Tibial nerve (tissue), 4 donors: ENCODE data around the gene CALHM4. TPM values are rescaled to one million over a fixed set of nuclear protein-coding genes. Genes with fewer than 3 reads are reported as not detected.
A peak's percentile ranks its signal among the peaks of the same experiment; 100 is the strongest.

Experiments used
- DNase-seq, 2 donors: peaks; one replicate each; pipeline ENCODE4 v3.0.0-alpha.2; 2019; ENCODE audit warnings: low spot score in 2 of 2
- H3K27ac ChIP-seq, 4 donors: fragments of 200-600 bp; sonication (generic) in 3 of 4; one replicate each; pipeline ENCODE4 v1.5.1; 2017 to 2019; ENCODE audit warnings: mild to moderate bottlenecking in 1 of 4
- H3K27me3 ChIP-seq, 2 donors: fragments of 200-600 bp; sonication (generic) in 1 of 2; one replicate each; pipeline versions ENCODE4 v1.5.1 to v1.6.0; 2017 to 2019
- H3K36me3 ChIP-seq, 3 donors: fragments of 200-600 bp; sonication (generic); one replicate each; pipeline ENCODE4 v1.5.1; 2018 to 2019
- H3K4me1 ChIP-seq, 4 donors: fragments of 200-600 bp; sonication (generic) in 3 of 4; one replicate each; pipeline ENCODE4 v1.5.1; 2017 to 2019
- H3K4me3 ChIP-seq, 4 donors: fragments of 200-600 bp; sonication (generic) in 3 of 4; one replicate each; pipeline ENCODE4 v1.5.1; 2017 to 2019; ENCODE audit warnings: mild to moderate bottlenecking in 1 of 4, moderate library complexity in 1 of 4
- H3K9me3 ChIP-seq, 4 donors: fragments of 200-600 bp; sonication (generic) in 3 of 4; one replicate each; pipeline ENCODE4 v1.5.1; 2017 to 2019
- CTCF ChIP-seq, 5 experiments: fragments of 200-600 bp in 3 of 5; fragments of 450-650 bp in 2 of 5; sonication (generic) in 3 of 5; IDR thresholded peaks; one replicate each; pipeline ENCODE4 v1.5.1; 2016 to 2019; ENCODE audit warnings: antibody characterized with exemption in 5 of 5, mild to moderate bottlenecking in 3 of 5, moderate library complexity in 2 of 5
- EP300 ChIP-seq, 2 donors: sonication (generic); formaldehyde crosslinking; IDR thresholded peaks; one replicate each; pipeline ENCODE4 v1.6.1; 2017; ENCODE audit warnings: antibody characterized with exemption in 2 of 2, mild to moderate bottlenecking in 1 of 2
- POLR2A ChIP-seq, 2 donors: fragments of 450-650 bp; IDR thresholded peaks; one replicate each; pipeline ENCODE4 v1.6.1; 2017; ENCODE audit warnings: antibody characterized with exemption in 2 of 2, mild to moderate bottlenecking in 2 of 2, moderate library complexity in 2 of 2
- whole genome bisulfite sequencing, 2 donors: methylation state at CpG; one replicate each; pipeline ENCODE4 v1.1.5; 2018; 5-methylcytosine and 5-hydroxymethylcytosine counted together
- total RNA-seq, 4 donors: library from RNA; depleted of rRNA; stranded (reverse); fragments of >200 nt; gene quantifications; one replicate each; pipeline ENCODE4 v1.1.0, GENCODE V29; 2016

Gene CALHM4
- under 1 TPM in 1 of 4 donors, not detected in 3; 0.42 TPM for total RNA-seq

- H3K27me3 ChIP-seq: no peaks in the 10 kb centered on the region
- no peaks in the 10 kb centered on the region for H3K9me3 ChIP-seq
Measured at GRCh38 chr6:116553451-116553850, at the start of gene CALHM4. Gene CALHM4, plus strand, starts transcription at chr6:116553751. Its CDS starts 43 bp downstream, at chr6:116553794.

GRCh38 chr6:116507324-116507723 is 46.2 kb upstream of the CALHM4 start:
- 49 to 53% methylated on average over 3 of the region's 3 CpGs for WGBS, 2 donors
- TF ChIP-seq CTCF (IDR thresholded peaks at IDR 0.05) (no peak), EP300 (IDR thresholded peaks at IDR 0.05) (no peak), POLR2A (IDR thresholded peaks at IDR 0.05) (no peak)
- H3K27ac ChIP-seq: no peak overlapping the region
- H3K9me3 ChIP-seq: peaks cover 0 to 3% (median 0%) of the 10 kb centered on the region in 4 donors
- no peak for DNase-seq
- peaks cover 0 to 4% (median 0%) of the 10 kb centered on the region in 4 donors for H3K4me1 ChIP-seq
- no peaks in the 10 kb centered on the region for H3K27me3 ChIP-seq
- H3K4me3 ChIP-seq: no peak overlapping the region
- H3K36me3 ChIP-seq: no peaks in the 10 kb centered on the region

More at GRCh38 chr6:116553451-116553850, at the start of gene CALHM4:
- no peak for TF ChIP-seq POLR2A (IDR thresholded peaks at IDR 0.05)
- no peak for TF ChIP-seq EP300 (IDR thresholded peaks at IDR 0.05)
- TF ChIP-seq CTCF (IDR thresholded peaks at IDR 0.05): no peak
- no peak within 1 kb of the TSS for H3K27ac ChIP-seq
- H3K4me1 ChIP-seq: no peaks in the 10 kb centered on the region
- no peak within 1 kb of the TSS for H3K4me3 ChIP-seq
- no peak for DNase-seq
- no peaks in the 10 kb centered on the region for H3K36me3 ChIP-seq

GRCh38 chr6:116508527-116508926 is 45.0 kb upstream of the CALHM4 start:
- TF ChIP-seq POLR2A (IDR thresholded peaks at IDR 0.05) (no peak), EP300 (IDR thresholded peaks at IDR 0.05) (no peak), CTCF (IDR thresholded peaks at IDR 0.05) (no peak)
- Histone ChIP-seq H3K4me1 (peaks cover 0 to 14% (median 4%) of the 10 kb centered on the region in 4 donors), H3K36me3 (no peaks in the 10 kb centered on the region), H3K27me3 (no peaks in the 10 kb centered on the region), H3K4me3 (no peak overlapping the region), H3K9me3 (peaks cover 0 to 3% (median 0%) of the 10 kb centered on the region in 4 donors), H3K27ac (no peak overlapping the region)
- no peak for DNase-seq

GRCh38 chr6:116511424-116512110 is 42.0 kb upstream of the CALHM4 start, which contains the start of gene CALHM5:
Gene CALHM5, plus strand, starts transcription at chr6:116511639. Its CDS starts 58 bp downstream, at chr6:116511697.
- peak within 1 kb of the TSS; percentile 35 to 64 (median 46) for H3K4me3 ChIP-seq
- TF ChIP-seq EP300 (IDR thresholded peaks at IDR 0.05) (peak in 1 of 2 donors; percentile 88), CTCF (IDR thresholded peaks at IDR 0.05) (peak; percentile 53 to 81 (median 75)), POLR2A (IDR thresholded peaks at IDR 0.05) (peak in 1 of 2 donors; percentile 38)
- peak; percentile 32 to 70 for DNase-seq
- H3K4me1 ChIP-seq: peaks cover 0 to 34% (median 10%) of the 10 kb centered on the region in 4 donors
- peak within 1 kb of the TSS; percentile 74 to 98 (median 82) for H3K27ac ChIP-seq
- no peaks in the 10 kb centered on the region for H3K27me3 ChIP-seq
- peaks cover 0 to 3% (median 0%) of the 10 kb centered on the region in 4 donors for H3K9me3 ChIP-seq
- WGBS, 2 donors: 8 to 14% methylated on average over 10 of the region's 10 CpGs
- H3K36me3 ChIP-seq: peaks cover 0 to 11% (median 0%) of the 10 kb centered on the region in 3 donors

GRCh38 chr6:116512111-116512559 is 41.4 kb upstream of the CALHM4 start:
- Histone ChIP-seq H3K4me3 (peak overlapping the region; percentile 35 to 64 (median 46)), H3K36me3 (peaks cover 0 to 11% (median 0%) of the 10 kb centered on the region in 3 donors), H3K27me3 (no peaks in the 10 kb centered on the region), H3K9me3 (peaks cover 0 to 3% (median 0%) of the 10 kb centered on the region in 4 donors), H3K27ac (peak overlapping the region; percentile 74 to 98 (median 82)), H3K4me1 (peaks cover 0 to 34% (median 10%) of the 10 kb centered on the region in 4 donors)
- TF ChIP-seq POLR2A (IDR thresholded peaks at IDR 0.05) (no peak), CTCF (IDR thresholded peaks at IDR 0.05) (no peak), EP300 (IDR thresholded peaks at IDR 0.05) (no peak)
- DNase-seq: no peak
- WGBS, 2 donors: 16 to 17% methylated on average over 4 of the region's 4 CpGs
